H1 (cell line): ENCODE measurements around the gene TNS1.

Experiments
- CBX5 ChIP-seq: fragments of 300-800, 300-1000 bp; sonication (generic); IDR thresholded peaks from 2 replicates; pipeline ENCODE4 v1.7.1; 2016; ENCODE audit warnings: antibody characterized with exemption, low read length, low read depth
- CTCF ChIP-seq, 3 experiments: IDR thresholded peaks; 1 replicate in 2 of 3; 2 replicates in 1 of 3; pipeline versions ENCODE4 v1.5.1 to v1.6.1; 2011; ENCODE audit warnings: low read length in 3 of 3, mild to moderate bottlenecking in 3 of 3, inconsistent platforms in 2 of 3, low read depth in 1 of 3, moderate library complexity in 1 of 3; ENCODE audit not compliant: insufficient read depth in 1 of 3; ENCODE audit errors: control extremely low read depth in 1 of 3
- EZH2 ChIP-seq: fragments of 200-600 bp; sonication (generic); IDR thresholded peaks from 2 replicates; pipeline ENCODE4 v1.7.1; 2012; ENCODE audit warnings: low read depth, mild to moderate bottlenecking, moderate library complexity, low read length, inconsistent platforms; ENCODE audit not compliant: severe bottlenecking
- MAFK ChIP-seq: IDR thresholded peaks from 2 replicates; pipeline ENCODE4 v1.6.1; 2012; ENCODE audit warnings: low read depth, mild to moderate bottlenecking, improper control_type of control experiment, low read length
- SIN3A ChIP-seq, 2 experiments: IDR thresholded peaks in 1 of 2; conservative IDR thresholded peaks in 1 of 2; 2 replicates each; pipeline ENCODE4 v1.6.1; 2011 to 2012; ENCODE audit warnings: low read length in 2 of 2, improper control_type of control experiment in 1 of 2, low read depth in 1 of 2, mild to moderate bottlenecking in 1 of 2
- TAF1 ChIP-seq: IDR thresholded peaks from 2 replicates; pipeline ENCODE4 v1.6.1; 2011; ENCODE audit warnings: mild to moderate bottlenecking, low read depth, low read length

DNA sequence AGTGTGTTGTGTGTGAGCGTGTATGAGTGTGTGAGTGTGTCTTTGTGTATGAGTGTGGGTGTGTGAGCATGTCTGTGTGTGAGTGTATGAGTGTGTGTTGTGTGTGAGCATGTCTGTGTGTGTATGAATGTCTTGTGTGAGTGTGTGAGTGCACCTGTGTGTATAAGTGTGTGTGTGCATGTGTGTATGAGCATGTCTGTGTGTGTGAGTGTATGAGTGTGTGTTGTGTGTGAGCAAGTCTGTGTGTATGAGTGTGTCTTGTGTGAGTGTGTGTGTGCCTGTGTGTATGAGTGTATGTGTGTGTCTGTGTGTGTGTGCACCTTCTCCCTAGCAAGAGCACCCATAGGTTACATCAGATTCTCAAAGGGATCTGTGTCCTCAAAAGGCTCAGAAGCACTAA is 28.5 kb upstream of the TNS1 start:
- TF ChIP-seq EZH2 (no peak), TAF1 (no peak), MAFK (no peak), CTCF (IDR thresholded peaks at IDR 0.05; ENCODE audit: control extremely low read depth in 1 of 3, insufficient read depth in 1 of 3, low read depth in 1 of 3, low read length in 3 of 3) (no peak), CBX5 (no peak), SIN3A (conservative IDR thresholded peaks at IDR 0.05 in 1 of 2, IDR thresholded peaks at IDR 0.05 in 1 of 2; ENCODE audit: low read depth in 1 of 2, low read length in 2 of 2) (no peak)
